Stimulated activated CD8-positive, alpha-beta memory T cell treated with anti-CD3 and anti-CD28 coated beads, Interleukin-4, amount 100 ng/mL, for 4 hours (primary cell): Measurements from ENCODE around the gene FUZ.

Source experiments
- DNase-seq, 2 donors: peaks; one replicate each; pipeline ENCODE4 v3.0.0-alpha.2; 2020; ENCODE audit warnings: low read depth in 2 of 2, low spot score in 1 of 2

The FUZ gene

GRCh38 chr19:49786376-49786820 lies 26.7 kb downstream of the FUZ start:
- no peak for DNase-seq

GRCh38 chr19:49782515-49782914 lies 30.6 kb downstream of the FUZ start:
- DNase-seq = no peak

DNA sequence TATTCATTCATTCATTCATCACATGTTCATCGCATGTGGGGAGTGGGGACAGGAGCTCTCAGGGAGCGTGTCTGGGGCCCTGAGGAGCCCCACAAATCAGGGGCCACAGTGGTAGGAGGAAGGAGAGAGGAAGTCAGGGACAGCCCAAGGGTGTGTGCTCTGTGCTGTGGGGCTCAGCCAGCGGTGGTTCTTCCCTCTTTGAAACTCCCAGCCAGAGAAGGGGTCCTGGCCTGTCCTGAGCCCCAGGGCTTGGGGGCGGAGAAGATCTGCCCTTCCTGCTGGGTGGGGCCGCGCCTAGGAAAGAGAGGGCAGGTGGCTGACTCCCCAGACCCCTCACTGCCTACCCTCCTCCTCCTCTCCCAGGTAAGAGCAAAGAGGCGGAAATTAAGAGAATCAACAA lies 31.7 kb downstream of the FUZ start:
- DNase-seq = no peak

DNA sequence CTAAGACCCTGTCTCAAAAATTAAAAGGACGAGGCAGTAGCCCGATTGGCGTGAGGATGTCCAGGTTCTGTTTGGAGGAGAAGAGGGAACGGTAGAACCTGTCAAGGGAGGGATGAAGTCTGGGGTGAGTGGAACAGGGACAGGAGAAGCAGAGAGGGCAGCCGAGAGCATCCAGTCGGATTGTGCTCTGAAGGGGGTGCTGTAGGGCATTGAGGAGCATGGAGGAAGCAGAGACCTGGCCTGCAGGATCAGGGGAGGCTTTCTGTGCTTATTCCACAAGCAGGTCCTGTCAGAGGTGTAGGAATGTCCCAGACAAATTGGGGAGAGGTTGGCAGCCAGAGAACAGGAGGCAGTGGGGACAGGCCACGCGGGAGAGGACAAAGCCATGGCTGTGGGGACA lies 32.2 kb downstream of the FUZ start:
- DNase-seq = no peak

- DNase-seq = no peak
Measured at GRCh38 chr19:49779731-49780555, 33.1 kb downstream of the FUZ start.

DNA sequence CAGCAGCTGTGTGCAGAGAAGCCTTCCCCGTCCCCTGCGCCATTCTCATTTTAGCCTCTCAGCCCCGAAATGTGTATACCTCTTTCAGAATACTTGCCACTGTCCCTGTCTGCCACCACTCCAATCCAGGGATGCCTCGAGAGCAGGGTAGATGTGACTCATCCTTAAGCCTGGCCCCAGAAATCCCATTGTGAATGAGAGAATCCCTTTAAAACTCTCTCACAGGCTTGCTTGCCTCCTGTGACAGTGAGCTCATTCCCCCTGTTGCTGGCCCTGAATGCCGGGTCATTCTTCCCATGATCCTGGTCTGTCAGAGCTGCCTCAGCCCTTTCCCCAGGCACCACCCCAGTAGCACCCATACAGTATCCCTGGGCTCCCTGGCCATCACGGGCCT lies 36.7 kb downstream of the FUZ start:
- DNase-seq = no peak

- no peak for DNase-seq
Measured at GRCh38 chr19:49775742-49776370, 37.2 kb downstream of the FUZ start.

- no peak for DNase-seq
Measured at GRCh38 chr19:49774969-49775368, 38.1 kb downstream of the FUZ start.

GRCh38 chr19:49773663-49774350 lies 39.3 kb downstream of the FUZ start:
- DNase-seq = no peak

GRCh38 chr19:49772850-49773432 lies 40.2 kb downstream of the FUZ start:
- DNase-seq = no peak

DNA sequence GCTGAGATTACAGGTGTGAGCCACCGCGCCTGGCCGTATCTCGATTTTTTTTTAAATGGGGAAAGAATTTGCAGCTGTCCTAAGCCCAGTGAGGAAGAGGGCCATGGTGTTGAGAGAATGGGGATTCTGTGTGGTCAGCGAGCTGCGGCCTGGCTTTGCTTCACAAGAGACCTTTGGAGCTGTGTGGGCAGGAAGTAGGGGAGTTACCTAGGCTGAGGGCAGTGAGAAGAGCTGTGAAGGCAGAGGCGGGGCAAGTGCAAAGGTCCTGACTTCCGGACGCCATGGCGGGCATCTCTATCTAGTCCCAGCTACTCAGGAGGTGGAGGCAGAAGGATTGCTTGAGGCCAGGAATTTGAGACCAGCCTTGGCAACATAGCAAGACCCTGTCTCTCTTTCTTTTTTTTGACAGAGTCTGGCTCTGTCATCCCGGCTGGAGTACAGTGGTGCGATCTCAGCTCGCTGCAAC lies 41.4 kb downstream of the FUZ start:
- DNase-seq = peak in 1 of 2 donors; percentile 6

- no peak for DNase-seq
Measured at GRCh38 chr19:49770529-49770928, 42.6 kb downstream of the FUZ start.

- DNase-seq = no peak
Measured at GRCh38 chr19:49767967-49768581, 45.0 kb downstream of the FUZ start.

GRCh38 chr19:49767381-49767780 lies 45.7 kb downstream of the FUZ start:
- DNase-seq = no peak

DNA sequence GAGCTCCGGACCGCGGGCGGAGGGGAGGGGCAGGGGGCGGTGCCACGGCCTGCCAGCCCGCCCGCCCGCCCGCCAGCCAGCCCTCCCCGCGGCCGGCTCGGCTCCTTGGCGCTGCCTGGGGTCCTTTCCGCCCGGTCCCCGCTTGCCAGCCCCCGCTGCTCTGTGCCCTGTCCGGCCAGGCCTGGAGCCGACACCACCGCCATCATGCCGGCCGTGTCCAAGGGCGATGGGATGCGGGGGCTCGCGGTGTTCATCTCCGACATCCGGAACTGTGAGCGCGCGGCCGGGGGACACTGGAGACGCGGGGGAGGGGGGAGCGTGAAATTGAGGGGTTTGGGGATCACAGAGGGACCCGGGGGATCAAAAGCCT lies 46.2 kb downstream of the FUZ start, which contains the start of gene AP2A1:
Gene AP2A1, plus strand, starts transcription at position 72 of the 370 bp plus-strand sequence. Its CDS starts 133 bp downstream, at position 205.
- peak in 1 of 2 donors; percentile 7 for DNase-seq

DNA sequence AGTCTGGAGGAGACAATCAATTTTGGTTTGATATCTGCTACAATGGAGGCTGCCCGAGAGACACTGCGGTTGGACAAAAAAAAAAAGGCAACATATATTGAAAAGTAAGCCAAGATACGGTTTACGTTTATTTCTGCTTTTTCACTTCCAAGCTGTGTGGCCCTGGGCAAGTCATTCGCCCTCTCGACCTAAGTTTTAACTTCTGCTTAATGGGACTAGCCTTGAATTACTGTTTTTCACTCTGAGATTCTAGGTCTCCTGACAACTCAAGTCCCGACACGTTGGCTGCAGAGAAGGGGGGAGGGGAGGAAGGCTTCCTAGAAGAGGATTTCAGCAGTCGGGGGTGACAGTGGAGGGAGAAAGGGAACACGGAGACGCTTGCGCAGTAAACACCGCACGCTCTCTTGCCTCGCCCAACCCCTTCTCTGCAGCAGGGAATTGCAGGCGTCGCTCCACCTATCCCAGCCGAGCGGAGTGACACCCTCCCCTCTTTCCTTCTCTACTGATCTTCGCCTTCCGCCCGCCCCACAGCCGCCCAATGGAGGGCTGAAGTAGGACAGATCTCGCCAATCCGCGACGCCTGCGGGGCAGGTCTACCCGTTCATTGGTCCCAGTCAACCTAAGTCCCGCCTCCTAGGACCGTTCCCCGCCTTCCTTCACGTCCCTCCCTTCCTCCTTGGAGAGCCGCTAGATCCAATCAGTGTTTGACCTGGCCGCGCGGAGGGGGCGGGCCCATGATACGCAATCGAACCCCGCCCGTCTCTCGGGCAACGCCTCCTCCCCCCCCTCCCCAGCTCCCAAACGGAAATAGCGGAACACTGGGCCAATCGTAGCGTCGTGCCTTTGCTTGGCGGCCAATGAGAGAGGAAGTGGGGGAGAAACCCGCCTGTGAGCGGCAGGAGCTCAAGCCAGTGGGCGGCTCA lies 46.8 kb downstream of the FUZ start:
- DNase-seq = peak; percentile 97 to 99

GRCh38 chr19:49764341-49764740 lies 48.8 kb downstream of the FUZ start:
- DNase-seq = no peak

GRCh38 chr19:49763230-49763629 lies 49.9 kb downstream of the FUZ start, which contains the start of gene TSKS:
Gene TSKS (minus strand): TSS chr19:49763306. CDS start chr19:49763247, 59 bp downstream.
- no peak for DNase-seq

DNA sequence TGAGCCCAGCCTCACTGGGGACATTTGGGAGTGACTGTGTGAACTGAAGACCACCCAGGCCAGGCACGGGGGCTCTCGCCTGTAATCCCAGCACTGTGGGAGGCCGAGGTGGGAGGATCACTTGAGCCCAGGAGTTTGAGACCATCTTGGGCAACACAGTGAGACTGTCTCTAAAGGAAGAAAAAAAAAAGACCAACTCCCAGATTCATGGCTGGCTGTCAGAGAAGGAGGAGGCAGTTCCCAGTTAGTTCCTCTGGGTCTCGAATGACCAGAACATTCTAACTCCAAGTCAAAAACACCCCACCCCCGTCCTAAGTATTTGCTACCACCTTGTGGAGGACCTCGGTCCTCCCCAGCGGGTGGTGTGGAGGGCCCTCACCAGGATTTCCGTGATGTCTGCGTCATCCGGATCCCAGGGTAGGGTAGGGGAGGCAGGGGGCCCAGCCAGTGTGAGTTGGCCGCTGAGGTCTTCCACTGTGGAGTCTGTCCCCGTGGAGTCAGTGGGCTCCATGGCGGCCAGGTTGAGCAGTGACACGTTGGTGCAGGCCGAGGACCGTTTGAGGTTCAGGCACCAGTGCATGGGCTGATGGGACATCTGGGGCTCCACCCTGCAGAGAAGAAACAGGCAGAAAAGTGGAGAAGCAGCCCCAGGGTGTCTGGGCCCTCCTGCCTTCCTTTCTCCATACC lies 51.3 kb downstream of the FUZ start:
- no peak for DNase-seq
